NCI-H2081 treated with DMSO at 0.1 percent for 48 hours (cell line): ENCODE results near the gene PARD6B.
"Not testable (repeated sequence)": the region's sequence is repeated elsewhere in the genome, so short reads cannot be mapped to it uniquely, and the experiment has no call there.

ENCODE experiments used
- DNase-seq: peaks from one replicate; lab custom pipeline; 2025; lab: John Stamatoyannopoulos, UW

PARD6B gene

GRCh38 chr20:50799890-50800550 is 68.6 kb downstream of the PARD6B start:
- no peak for DNase-seq

- not testable (repeated sequence) for DNase-seq
Measured at GRCh38 chr20:50800986-50801746, 69.8 kb downstream of the PARD6B start.

- no peak for DNase-seq
Measured at GRCh38 chr20:50801747-50802125, 70.4 kb downstream of the PARD6B start.

- no peak for DNase-seq
Measured at GRCh38 chr20:50802289-50802688, 70.9 kb downstream of the PARD6B start.

GRCh38 chr20:50804437-50805348 is 73.3 kb downstream of the PARD6B start:
- no peak for DNase-seq

- DNase-seq = no peak
Measured at GRCh38 chr20:50805349-50805684, 73.9 kb downstream of the PARD6B start.

GRCh38 chr20:50806126-50806768 is 74.9 kb downstream of the PARD6B start:
- DNase-seq = no peak
